Activated CD8-positive, alpha-beta T cell treated with anti-CD3 and anti-CD28 coated beads for 36 hours (primary cell): ENCODE results near the gene CCDC171. TPM values are rescaled to one million over a fixed set of nuclear protein-coding genes. Genes with fewer than 3 reads are reported as not detected.
A peak's percentile ranks its signal among the peaks of the same experiment; 100 is the strongest.

ENCODE experiments used
- ATAC-seq: fragments of 200-7000 bp; cut with Tn5 transposase; one replicate; pipeline ENCODE4 v1.10.0; 2021; ENCODE audit warnings: mild to moderate bottlenecking, moderate library complexity
- CTCF ChIA-PET: fragments of 350-600 bp; sonication (Branson Sonifier 250); formaldehyde crosslinking; loops from one replicate; lab custom pipeline; 2021; ENCODE audit warnings: antibody characterized with exemption; lab: Charles Lee
- POLR2A ChIA-PET: fragments of 350-600 bp; sonication (Branson Sonifier 250); formaldehyde crosslinking; loops from one replicate; lab custom pipeline; 2021; ENCODE audit warnings: antibody characterized with exemption; lab: Charles Lee
- DNase-seq: peaks from one replicate; pipeline ENCODE4 v3.0.0-alpha.2; 2020
- H3K27ac Mint-ChIP-seq: one replicate; pipeline ENCODE4 v1.8.0; 2021; ENCODE audit warnings: mild to moderate bottlenecking, mixed read lengths
- H3K27me3 Mint-ChIP-seq: one replicate; pipeline ENCODE4 v1.8.0; 2021; ENCODE audit warnings: mixed read lengths
- H3K36me3 Mint-ChIP-seq: one replicate; pipeline ENCODE4 v1.8.0; 2021; ENCODE audit warnings: low read depth, mixed read lengths
- H3K4me1 Mint-ChIP-seq: one replicate; pipeline ENCODE4 v1.8.0; 2021; ENCODE audit warnings: low read depth, mixed read lengths
- H3K4me3 Mint-ChIP-seq: one replicate; pipeline ENCODE4 v1.8.0; 2021; ENCODE audit warnings: mild to moderate bottlenecking, moderate library complexity, mixed read lengths
- H3K9me3 Mint-ChIP-seq: one replicate; pipeline ENCODE4 v1.8.0; 2021; ENCODE audit warnings: mixed read lengths
- intact Hi-C: fragments of 100-400 bp; cut with micrococcal nuclease; formaldehyde crosslinking; loops from one replicate; pipeline ENCODE4 v1.10.0; 2022
- total RNA-seq, 2 experiments: library from RNA; stranded (reverse); gene quantifications; one replicate each; pipeline ENCODE4 v1.2.3, GENCODE V29; 2021
- TF ChIP-seq, protein P1 (sequence below): fragments of 200-600 bp; IDR thresholded peaks from one replicate; pipeline ENCODE4 v1.8.0; 2022; ENCODE audit warnings: antibody characterized with exemption, mild to moderate bottlenecking

The CCDC171 gene
- 1 to 10 TPM; 2.1 to 2.3 TPM for total RNA-seq

DNA sequence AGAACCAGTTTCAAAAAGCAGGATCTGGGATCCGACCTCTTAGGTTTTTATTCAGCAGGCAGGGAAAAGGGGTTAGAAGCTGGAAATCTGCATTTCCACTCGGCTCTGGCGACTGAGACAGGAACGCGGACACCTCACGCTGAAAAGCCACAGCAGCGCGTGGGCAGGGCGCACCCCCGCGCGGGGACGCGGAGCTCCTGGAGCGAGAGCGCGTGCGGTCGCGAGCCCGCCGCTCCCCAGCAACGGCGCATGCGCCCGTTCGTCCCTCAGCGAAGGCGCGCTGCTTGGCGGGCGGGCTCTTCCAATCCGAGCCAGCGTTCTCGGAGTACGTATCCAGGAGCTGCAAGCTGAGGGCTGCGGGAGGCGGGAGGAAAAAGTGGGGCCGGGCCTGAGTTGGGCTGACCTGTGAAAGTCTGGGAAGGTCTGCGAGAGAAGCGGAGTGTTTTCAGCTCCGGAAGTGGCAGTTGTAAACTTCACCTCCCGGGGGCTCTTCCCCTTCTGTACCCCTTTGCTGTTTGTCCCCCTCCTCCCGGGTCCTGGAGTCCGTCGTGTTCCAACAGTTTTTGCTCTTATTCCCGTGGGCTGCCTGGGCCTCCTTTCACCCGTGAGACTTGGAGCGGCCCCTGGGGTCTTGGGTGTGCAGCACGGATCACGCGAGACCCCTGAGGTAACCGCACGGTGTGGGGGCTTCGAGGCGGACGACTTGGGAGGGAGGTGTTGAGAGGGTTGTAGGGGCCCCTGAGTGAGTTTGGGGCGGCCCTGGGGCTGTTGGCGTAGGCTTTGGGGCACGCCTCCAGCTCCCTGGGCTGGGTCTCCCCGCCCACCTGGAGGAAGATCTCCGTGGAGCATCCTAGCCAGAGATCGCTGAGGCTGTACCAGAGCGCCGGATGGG, at the start of gene CCDC171:
Gene CCDC171 (plus strand): TSS at position 408 of the 892 bp plus-strand sequence. CDS start 11,046 bp downstream, outside the sequence.
- Mint-ChIP-seq H3K4me3 (peak within 1 kb of the TSS; percentile 88), H3K36me3 (no peaks in the 10 kb centered on the region), H3K4me1 (peaks cover 7% of the 10 kb centered on the region), H3K27me3 (no peaks in the 10 kb centered on the region), H3K27ac (peak within 1 kb of the TSS; percentile 90), H3K9me3 (no peaks in the 10 kb centered on the region)
- intact Hi-C loops: loop anchor here (5.0 kb wide), 2 partner anchors 41 to 54 kb away; partner anchors contain the start of gene PSIP1
- TF ChIP-seq, protein P1, sequence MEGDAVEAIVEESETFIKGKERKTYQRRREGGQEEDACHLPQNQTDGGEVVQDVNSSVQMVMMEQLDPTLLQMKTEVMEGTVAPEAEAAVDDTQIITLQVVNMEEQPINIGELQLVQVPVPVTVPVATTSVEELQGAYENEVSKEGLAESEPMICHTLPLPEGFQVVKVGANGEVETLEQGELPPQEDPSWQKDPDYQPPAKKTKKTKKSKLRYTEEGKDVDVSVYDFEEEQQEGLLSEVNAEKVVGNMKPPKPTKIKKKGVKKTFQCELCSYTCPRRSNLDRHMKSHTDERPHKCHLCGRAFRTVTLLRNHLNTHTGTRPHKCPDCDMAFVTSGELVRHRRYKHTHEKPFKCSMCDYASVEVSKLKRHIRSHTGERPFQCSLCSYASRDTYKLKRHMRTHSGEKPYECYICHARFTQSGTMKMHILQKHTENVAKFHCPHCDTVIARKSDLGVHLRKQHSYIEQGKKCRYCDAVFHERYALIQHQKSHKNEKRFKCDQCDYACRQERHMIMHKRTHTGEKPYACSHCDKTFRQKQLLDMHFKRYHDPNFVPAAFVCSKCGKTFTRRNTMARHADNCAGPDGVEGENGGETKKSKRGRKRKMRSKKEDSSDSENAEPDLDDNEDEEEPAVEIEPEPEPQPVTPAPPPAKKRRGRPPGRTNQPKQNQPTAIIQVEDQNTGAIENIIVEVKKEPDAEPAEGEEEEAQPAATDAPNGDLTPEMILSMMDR: peak; percentile 14
- ChIA-PET POLR2A (interaction anchor here (0.7 to 2.4 kb wide), 6 partner anchors 8 to 130 kb away, joined by 3 to 27 read pairs (median 3); partner anchors contain the start of genes PSIP1 and SNAPC3), CTCF (interaction anchor here (0.8 to 4.4 kb wide), 9 partner anchors 14 to 340 kb away, joined by 3 to 42 read pairs (median 4); no protein-coding TSS in a partner anchor)
- ATAC-seq (peak; percentile 89), DNase-seq (peak; percentile 87)

DNA sequence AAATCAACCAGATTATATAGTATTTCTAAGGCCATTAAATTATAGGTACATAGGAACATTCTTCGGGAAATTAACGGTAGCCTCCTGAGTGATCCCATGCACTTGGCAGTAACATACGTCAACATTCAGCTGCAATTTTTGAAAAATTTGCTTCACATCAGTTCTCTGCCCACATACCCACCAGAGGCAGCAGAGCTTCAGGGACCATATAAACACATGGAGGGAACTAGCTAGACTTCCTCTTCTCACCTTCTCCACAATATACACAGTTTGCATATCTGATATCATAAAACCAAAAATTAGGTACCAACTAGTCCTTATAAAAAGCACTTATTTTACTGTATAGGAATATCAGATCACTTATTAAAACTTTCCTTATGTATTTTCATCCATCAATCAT, 46.9 kb upstream of the CCDC171 start:
- no peak for DNase-seq
- no peaks in the 10 kb centered on the region for H3K27me3 Mint-ChIP-seq
- ChIA-PET CTCF (interaction anchor here (1.1 to 1.4 kb wide), 2 partner anchors 36 to 47 kb away, joined by 3 read pairs; partner anchors contain the start of gene CCDC171), POLR2A (no interaction called here)
- no peak overlapping the region for H3K27ac Mint-ChIP-seq
- TF ChIP-seq, protein P1: no peak
- peaks cover 66% of the 10 kb centered on the region for H3K36me3 Mint-ChIP-seq
- no peaks in the 10 kb centered on the region for H3K9me3 Mint-ChIP-seq
- no peak for ATAC-seq
- no peak overlapping the region for H3K4me3 Mint-ChIP-seq
- intact Hi-C loops: no loop called here
- H3K4me1 Mint-ChIP-seq: peaks cover 61% of the 10 kb centered on the region

DNA sequence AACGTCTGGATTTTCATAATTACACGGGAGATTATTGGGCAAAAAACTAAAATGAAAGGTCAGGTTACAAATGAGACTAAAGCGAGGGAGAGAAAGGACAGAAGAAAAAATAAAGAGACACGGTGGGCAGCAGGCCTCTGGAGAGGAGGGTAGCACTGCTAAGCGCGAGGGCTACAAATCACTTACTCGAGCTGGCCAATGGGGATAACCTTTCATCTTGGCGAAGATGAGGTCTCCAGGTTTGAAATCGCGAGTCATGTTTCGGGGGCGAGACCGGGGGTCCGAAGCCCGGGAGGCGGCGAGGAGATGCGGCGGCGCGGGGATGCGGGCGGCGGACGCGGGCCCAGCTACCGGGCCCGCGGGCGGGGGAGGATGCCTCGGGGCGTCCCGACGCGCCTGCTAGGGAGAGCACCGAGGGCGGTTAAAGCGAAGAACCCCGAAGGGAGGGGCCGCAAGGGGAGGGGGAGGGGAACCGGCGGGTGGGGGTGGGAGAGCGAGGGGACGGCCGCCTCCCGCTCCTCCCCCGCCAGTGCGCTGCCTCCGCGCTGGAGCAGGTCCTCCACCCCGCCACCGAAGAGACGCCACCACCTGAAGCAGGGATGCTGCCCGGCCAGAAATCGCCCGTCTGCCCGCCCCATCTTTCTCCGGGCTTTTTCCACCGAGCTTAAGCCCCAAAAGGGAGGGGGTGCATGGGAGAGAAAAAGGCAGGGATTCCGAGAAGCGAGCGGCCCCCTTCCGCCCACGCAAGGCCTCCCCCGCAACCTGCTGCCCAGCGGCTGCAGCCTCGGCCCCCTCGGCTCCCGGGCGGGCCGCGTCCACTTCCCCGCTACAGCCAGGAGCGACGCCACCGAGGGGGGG, 42.7 kb upstream of the CCDC171 start:
- Mint-ChIP-seq H3K27ac (peak overlapping the region; percentile 89), H3K27me3 (no peaks in the 10 kb centered on the region), H3K36me3 (peaks cover 40% of the 10 kb centered on the region), H3K4me1 (peaks cover 53% of the 10 kb centered on the region), H3K4me3 (peak overlapping the region; percentile 93), H3K9me3 (no peaks in the 10 kb centered on the region)
- ChIA-PET POLR2A (interaction anchor here (0.8 to 3.4 kb wide), 17 partner anchors 11 to 210 kb away, joined by 3 to 31 read pairs (median 6); partner anchors contain the start of gene CCDC171), CTCF (interaction anchor here (1.6 to 3.1 kb wide), 3 partner anchors 12 to 24 kb away, joined by 6 to 11 read pairs (median 6); no protein-coding TSS in a partner anchor)
- TF ChIP-seq, protein P1: no peak
- DNase-seq (peak; percentile 64), ATAC-seq (peak; percentile 57)
- intact Hi-C loops: loop anchor here (5.0 kb wide), 1 partner anchor 42 kb away; the partner anchor contains the start of gene CCDC171

DNA sequence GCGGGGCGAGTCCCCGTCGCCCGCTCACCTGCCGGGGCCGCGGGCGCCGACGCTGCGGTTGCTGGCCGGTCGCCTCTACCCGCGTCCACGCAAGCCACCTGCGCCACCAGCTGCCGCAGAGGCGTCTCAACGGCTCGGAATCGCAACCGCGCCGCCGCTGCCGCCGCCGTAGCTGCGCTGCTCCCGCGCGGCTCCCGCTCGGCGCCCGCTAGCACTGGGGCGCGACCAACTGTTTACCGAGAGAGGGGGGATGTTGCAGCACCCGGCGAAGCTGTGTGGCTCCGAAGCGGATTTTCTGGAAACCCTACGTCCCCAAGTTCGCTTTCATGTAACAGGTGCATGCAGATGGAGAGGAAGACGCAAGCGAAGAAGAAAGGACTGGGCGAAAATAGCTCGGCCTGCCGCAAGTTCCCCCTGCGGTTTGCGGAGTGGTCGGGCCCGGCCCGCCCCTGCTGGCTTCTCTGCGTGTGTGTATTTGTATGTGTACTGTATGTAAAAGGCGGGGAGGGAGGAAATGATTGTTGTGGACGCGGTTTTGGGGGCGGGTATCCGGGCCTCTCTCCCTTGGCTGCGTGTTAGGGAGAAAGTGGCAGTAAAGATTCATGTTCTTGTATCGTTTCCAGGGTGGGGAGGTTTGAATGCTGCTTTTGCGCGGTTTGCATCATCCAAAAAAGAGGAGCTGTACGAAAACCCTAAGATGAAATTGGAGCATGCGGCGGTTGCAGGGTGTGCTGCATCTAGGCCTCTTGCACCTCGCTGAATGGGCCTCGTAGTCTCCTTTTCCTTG, 41.9 kb upstream of the CCDC171 start, which contains the start of gene PSIP1:
Gene PSIP1 (minus strand): TSS at position 182 of the 787 bp plus-strand sequence. CDS start 782 bp downstream, outside the sequence.
- peak within 1 kb of the TSS; percentile 93 for H3K4me3 Mint-ChIP-seq
- ATAC-seq: peak; percentile 86
- H3K27me3 Mint-ChIP-seq: no peaks in the 10 kb centered on the region
- H3K27ac Mint-ChIP-seq: peak within 1 kb of the TSS; percentile 100
- DNase-seq: peak; percentile 93
- ChIA-PET CTCF (interaction anchor here (0.9 to 3.1 kb wide), 6 partner anchors 10 to 27 kb away, joined by 3 to 11 read pairs (median 6); no protein-coding TSS in a partner anchor), POLR2A (interaction anchor here (0.9 to 3.4 kb wide), 17 partner anchors 11 to 211 kb away, joined by 3 to 31 read pairs (median 6); partner anchors contain the start of gene CCDC171)
- H3K36me3 Mint-ChIP-seq: peaks cover 35% of the 10 kb centered on the region
- H3K4me1 Mint-ChIP-seq: peaks cover 49% of the 10 kb centered on the region
- intact Hi-C loops: loop anchor here (5.0 kb wide), 1 partner anchor 41 kb away; the partner anchor contains the start of gene CCDC171
- H3K9me3 Mint-ChIP-seq: no peaks in the 10 kb centered on the region
- TF ChIP-seq, protein P1: no peak
